Pancreas (tissue), 10 donors: Measurements from ENCODE around the gene TTLL5. TPM values are rescaled to one million over a fixed set of nuclear protein-coding genes. Genes with fewer than 3 reads are reported as not detected.

Experiments
- ATAC-seq, 4 donors: fragments of 200-7000 bp; cut with Tn5 transposase; one replicate each; pipeline versions ENCODE4 v1.8.0 to v1.9.1; 2020; ENCODE audit warnings: mild to moderate bottlenecking in 4 of 4, moderate library complexity in 4 of 4
- DNase-seq, 6 donors: peaks; one replicate each; pipeline ENCODE4 v3.0.0-alpha.2; 2020
- FAIRE-seq: peaks from 2 replicates; lab custom pipeline; 2012; peaks lifted over from hg19 to GRCh38; lab: Jason Lieb, UNC
- H3K27ac ChIP-seq, 4 donors: fragments of 200-600 bp; sonication (generic); 1 replicate in 3 of 4; 2 replicates in 1 of 4; pipeline versions ENCODE4 v1.5.0 to v1.8.0; 2020
- H3K27me3 ChIP-seq, 4 donors: fragments of 200-600 bp; one replicate each; pipeline ENCODE4 v1.8.0; 2021
- H3K36me3 ChIP-seq, 3 donors: fragments of 200-600 bp; sonication (generic) in 1 of 3; one replicate each; pipeline versions ENCODE4 v1.5.0 to v1.8.0; 2020 to 2021
- H3K4me1 ChIP-seq, 3 donors: fragments of 200-600 bp; one replicate each; pipeline ENCODE4 v1.8.0; 2021
- H3K4me3 ChIP-seq, 4 donors: fragments of 200-600 bp; sonication (generic) in 2 of 4; one replicate each; pipeline versions ENCODE4 v1.5.0 to v1.8.0; 2020 to 2021
- H3K9me3 ChIP-seq, 4 donors: fragments of 200-600 bp; one replicate each; pipeline ENCODE4 v1.8.0; 2021
- CTCF ChIP-seq, 4 donors: fragments of 200-600 bp; sonication (generic) in 3 of 4; IDR thresholded peaks; one replicate each; pipeline versions ENCODE4 v1.5.0 to v1.8.0; 2021; ENCODE audit warnings: antibody characterized with exemption in 4 of 4
- WGBS, 2 donors: extraction: QIAGEN DNeasy Blood & Tissue Kit; methylation state at CpG; one replicate each; pipeline ENCODE4 v1.1.7; 2013; 5-methylcytosine and 5-hydroxymethylcytosine counted together
- intact Hi-C, 3 donors: fragments of 100-400 bp; cut with DNase I; formaldehyde crosslinking; loops; one replicate each; pipeline versions ENCODE4 v1.11.1 to v1.14.2; 2022
- polyA plus RNA-seq, 2 donors: library from polyadenylated mRNA; stranded (reverse); fragments of 200-250 nt; gene quantifications; one replicate each; pipeline ENCODE4 v1.2.3, GENCODE V29; 2013
- total RNA-seq, 6 donors: library from RNA; stranded (reverse); fragmentation: NEBNext Ultra II Directional in 4 of 6; extraction: Animal tissue kit (Norgen Biotek cat#: 25700) in 4 of 6; gene quantifications; one replicate each; pipeline versions ENCODE4 v1.2.1 to v1.2.4, GENCODE V29; 2021 to 2023
- donor health status: healthy with polysubstance abuse.
- donor health status: DM: no; HTN: no; CAD: no; lungs with moderate emphysema.
- donor health status: DM: no; HTN: no; CAD: no.
- donor health status: control.
- donor health status: control.
- donor health status: Bipolar disorder and iron deficiency.
- donor health status: DM: yes; HTN: yes; CAD: no.
- donor health status: DM: no; HTN: no; CAD: no.
- donor health status: DM: no; HTN: no; CAD: no.
- donor health status: DM: yes; HTN: yes; CAD: no.

Gene TTLL5
- total and polyA plus RNA-seq, 8 donors, result 7.6 to 22.6 (median 12.0) TPM

DNA sequence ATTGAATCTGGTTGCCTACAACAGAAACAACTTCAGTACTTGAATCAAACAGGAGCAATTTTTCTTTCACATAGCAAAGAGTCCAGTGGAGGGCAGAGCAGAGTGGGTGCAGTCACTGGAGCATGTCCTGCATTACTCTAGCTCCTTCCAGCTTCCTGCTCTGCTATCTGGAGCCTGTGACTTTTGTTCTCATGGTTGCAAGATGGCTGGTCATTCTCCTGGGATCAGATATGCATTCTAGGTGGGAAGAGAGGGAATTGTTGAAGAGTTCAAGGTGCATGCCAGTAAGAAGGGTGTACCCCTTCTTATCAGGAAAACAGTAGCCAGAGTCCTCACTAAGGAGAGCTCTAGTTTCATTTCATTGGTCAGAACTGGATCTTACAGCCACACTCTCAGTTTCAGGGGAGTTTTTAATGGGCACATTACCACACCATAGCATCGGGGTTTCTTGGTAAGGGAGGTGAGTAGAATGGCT, 332.6 kb downstream of the TTLL5 start:
- no peak for TF ChIP-seq CTCF (IDR thresholded peaks at IDR 0.05)
- Histone ChIP-seq H3K36me3 (peaks cover 0 to 27% (median 0%) of the 10 kb centered on the region in 3 donors), H3K9me3 (no peaks in the 10 kb centered on the region), H3K4me1 (no peaks in the 10 kb centered on the region), H3K27ac (no peak overlapping the region), H3K27me3 (no peaks in the 10 kb centered on the region), H3K4me3 (no peak overlapping the region)
- 90 to 94% methylated on average over 1 of the region's 1 CpG for WGBS, 2 donors
- DNase-seq (no peak), FAIRE-seq (no peak), ATAC-seq (no peak)
- intact Hi-C loops, result no loop called here

- intact Hi-C loops, result no loop called here
- H3K9me3 ChIP-seq, result no peaks in the 10 kb centered on the region
- DNase-seq, result no peak
- peaks cover 0 to 41% (median 0%) of the 10 kb centered on the region in 3 donors for H3K36me3 ChIP-seq
- no peak overlapping the region for H3K27ac ChIP-seq
- no peak for TF ChIP-seq CTCF (IDR thresholded peaks at IDR 0.05)
- WGBS, 2 donors, result 86 to 90% methylated on average over 17 of the region's 17 CpGs
- ATAC-seq, result peak in 3 of 4 donors; percentile 14 to 61 (median 55)
- H3K4me1 ChIP-seq, result no peaks in the 10 kb centered on the region
- FAIRE-seq, result no peak
- no peaks in the 10 kb centered on the region for H3K27me3 ChIP-seq
- no peak overlapping the region for H3K4me3 ChIP-seq
Observed at GRCh38 chr14:75995372-75996041, 334.5 kb downstream of the TTLL5 start.

DNA sequence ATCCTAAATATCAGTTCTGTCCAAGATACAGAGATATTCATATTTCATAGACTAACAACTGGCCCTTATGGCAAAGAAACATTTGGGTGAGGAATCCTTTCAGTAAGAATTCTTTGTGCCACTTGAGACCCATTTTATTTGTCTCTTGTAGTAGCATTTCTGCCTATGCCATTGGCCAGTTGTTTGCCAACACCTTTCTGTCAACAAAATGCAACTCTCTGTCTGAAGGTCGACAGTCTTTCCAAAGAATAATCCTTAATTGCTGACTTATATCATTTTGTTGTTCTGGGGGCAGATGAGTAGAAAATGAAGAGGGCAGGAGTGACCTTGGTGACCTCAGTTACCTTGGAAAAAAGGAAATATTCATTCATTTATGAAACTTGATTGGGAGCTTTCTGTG, 335.4 kb downstream of the TTLL5 start:
- ATAC-seq, result no peak
- DNase-seq, result no peak
- Histone ChIP-seq H3K9me3 (no peaks in the 10 kb centered on the region), H3K4me3 (no peak overlapping the region), H3K27ac (no peak overlapping the region), H3K36me3 (peaks cover 0 to 42% (median 0%) of the 10 kb centered on the region in 3 donors), H3K4me1 (no peaks in the 10 kb centered on the region), H3K27me3 (no peaks in the 10 kb centered on the region)
- TF ChIP-seq CTCF (IDR thresholded peaks at IDR 0.05), result no peak
- intact Hi-C loops, result no loop called here
- WGBS, 2 donors, result 18 to 22% methylated on average over 1 of the region's 1 CpG
- no peak for FAIRE-seq

GRCh38 chr14:75999511-76000190, 338.6 kb downstream of the TTLL5 start:
- no peak overlapping the region for H3K27ac ChIP-seq
- no peak for FAIRE-seq

More at GRCh38 chr14:75999511-76000190, 338.6 kb downstream of the TTLL5 start:
- H3K36me3 ChIP-seq, result peaks cover 0 to 25% (median 0%) of the 10 kb centered on the region in 3 donors
- H3K4me3 ChIP-seq, result no peak overlapping the region
- no peaks in the 10 kb centered on the region for H3K27me3 ChIP-seq
- no peaks in the 10 kb centered on the region for H3K4me1 ChIP-seq
- no peaks in the 10 kb centered on the region for H3K9me3 ChIP-seq
- no peak for TF ChIP-seq CTCF (IDR thresholded peaks at IDR 0.05)
- DNase-seq (no peak), ATAC-seq (no peak)
- intact Hi-C loops, result no loop called here
- 90 to 92% methylated on average over 6 of the region's 6 CpGs for WGBS, 2 donors
